Kidney epithelial cell (primary cell): ENCODE data around the gene CENPP. TPM values are rescaled to one million over a fixed set of nuclear protein-coding genes. Genes with fewer than 3 reads are reported as not detected.

Experiments
- DNase-seq: peaks from one replicate; pipeline ENCODE4 v3.0.0-alpha.2; 2010; ENCODE audit warnings: low read depth
- H3K27me3 ChIP-seq: 2 replicates; pipeline ENCODE4 v1.6.0; 2011; ENCODE audit warnings: low read length; ENCODE audit not compliant: control insufficient read depth, insufficient read depth
- H3K36me3 ChIP-seq: 2 replicates; pipeline ENCODE4 v1.5.1; 2011; ENCODE audit warnings: low read length; ENCODE audit not compliant: control insufficient read depth, insufficient read depth
- H3K4me3 ChIP-seq: 2 replicates; pipeline ENCODE4 v1.5.1; 2011; ENCODE audit warnings: low read depth, mild to moderate bottlenecking, control low read depth, low read length
- CTCF ChIP-seq: IDR thresholded peaks from 2 replicates; pipeline ENCODE4 v1.5.1; 2011; ENCODE audit warnings: mild to moderate bottlenecking, moderate library complexity, low read length, control low read depth, inconsistent platforms; ENCODE audit not compliant: insufficient read depth, poor library complexity, severe bottlenecking
- total RNA-seq: library from RNA; depleted of rRNA; stranded (reverse); fragments of >200 nt; gene quantifications from 2 replicates; pipeline ENCODE4 v1.2.3, GENCODE V29; 2015

The CENPP gene
- 1.3 and 1.4 TPM in 2 replicates for total RNA-seq

DNA sequence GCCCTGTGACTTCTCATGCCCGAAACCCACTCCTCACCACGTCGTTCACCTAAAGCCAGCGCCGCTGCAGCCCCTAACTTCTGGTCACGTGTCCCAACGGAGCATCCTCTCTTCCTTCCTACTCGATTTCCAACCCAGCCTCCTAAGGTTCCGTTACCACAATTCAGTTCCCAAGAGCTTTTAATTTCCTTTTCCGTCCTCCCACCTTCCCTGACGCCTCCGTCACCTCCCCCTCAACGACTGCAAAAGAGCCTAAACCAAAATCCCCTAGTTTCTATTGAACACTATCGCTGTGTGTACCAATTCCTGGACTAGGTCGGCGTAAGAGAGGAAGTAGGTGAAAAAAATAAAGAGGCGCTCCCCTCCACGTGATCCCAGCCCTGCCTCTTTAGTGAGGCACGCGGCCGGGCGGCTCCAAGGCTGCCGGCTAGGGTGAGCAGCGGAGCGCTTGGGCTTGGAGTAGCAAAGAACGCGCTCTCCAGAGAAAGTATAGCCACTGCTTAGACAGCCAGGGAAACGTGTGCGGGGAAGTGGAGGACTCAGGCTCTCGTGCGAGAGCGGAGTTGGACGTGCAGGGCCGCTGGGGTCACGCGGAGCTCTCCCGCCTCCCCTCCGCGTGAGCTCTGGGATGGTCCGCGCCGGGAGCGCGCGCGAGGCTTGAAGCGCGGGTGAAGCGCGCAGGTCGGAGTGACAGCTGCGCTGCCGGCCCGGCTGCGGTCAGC, at the start of gene CENPP, which contains the start of gene NOL8:
TSS of gene CENPP (plus strand) at position 685 of the 722 bp plus-strand sequence.
TSS of gene NOL8 (minus strand) at position 82 of the 722 bp plus-strand sequence. CDS start 1,189 bp downstream, outside the sequence.
- Histone ChIP-seq H3K27me3 (no peaks in the 10 kb centered on the region), H3K36me3 (no peaks in the 10 kb centered on the region), H3K4me3 (peak within 1 kb of the TSS; percentile 54)
- DNase-seq: peak; percentile 43
- TF ChIP-seq CTCF: no peak

DNA sequence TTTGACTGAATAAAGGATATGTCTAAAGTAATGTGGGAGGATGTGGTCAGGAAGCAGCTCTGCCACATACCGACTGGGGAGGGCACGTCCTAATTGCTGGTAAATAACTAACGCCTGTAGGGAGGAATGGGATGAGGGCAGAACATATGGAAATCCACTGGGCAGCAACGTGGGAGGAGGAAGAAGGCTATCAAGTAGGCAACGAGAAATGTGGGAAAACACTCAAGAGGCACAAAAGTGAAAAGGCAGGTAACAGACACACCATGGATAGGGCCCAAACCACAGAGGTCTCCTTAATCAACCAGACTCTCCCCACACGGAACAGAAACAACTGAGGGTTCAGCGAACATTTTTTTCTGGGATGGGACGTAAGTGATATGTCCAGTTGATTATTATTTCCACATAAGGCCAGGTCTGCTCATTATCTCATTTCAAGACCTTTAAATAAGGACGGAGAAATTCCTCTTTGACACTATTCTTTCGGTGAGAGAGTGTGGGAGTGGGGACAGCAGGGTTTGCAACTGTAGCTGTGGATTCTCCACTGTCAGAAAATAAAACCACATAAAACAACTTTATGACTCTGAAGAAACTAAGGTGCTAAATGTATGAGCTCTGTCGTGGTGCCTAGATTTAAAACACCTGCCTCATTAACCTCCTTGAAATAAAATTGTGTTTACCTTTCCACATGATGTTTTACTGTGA, 49.3 kb upstream of the CENPP start:
- peaks cover 2% of the 10 kb centered on the region for H3K36me3 ChIP-seq
- DNase-seq: no peak
- H3K4me3 ChIP-seq: no peak overlapping the region
- TF ChIP-seq CTCF: no peak
- H3K27me3 ChIP-seq: no peaks in the 10 kb centered on the region

GRCh38 chr9:92278110-92278509, 47.6 kb upstream of the CENPP start:
- Histone ChIP-seq H3K4me3 (no peak overlapping the region), H3K27me3 (no peaks in the 10 kb centered on the region), H3K36me3 (peaks cover 2% of the 10 kb centered on the region)
- no peak for DNase-seq
- TF ChIP-seq CTCF: no peak

- no peak for DNase-seq
- no peak for TF ChIP-seq CTCF
- H3K4me3 ChIP-seq: no peak overlapping the region
- H3K27me3 ChIP-seq: no peaks in the 10 kb centered on the region
- H3K36me3 ChIP-seq: peaks cover 2% of the 10 kb centered on the region
Observed at GRCh38 chr9:92279302-92279701, 46.5 kb upstream of the CENPP start.

DNA sequence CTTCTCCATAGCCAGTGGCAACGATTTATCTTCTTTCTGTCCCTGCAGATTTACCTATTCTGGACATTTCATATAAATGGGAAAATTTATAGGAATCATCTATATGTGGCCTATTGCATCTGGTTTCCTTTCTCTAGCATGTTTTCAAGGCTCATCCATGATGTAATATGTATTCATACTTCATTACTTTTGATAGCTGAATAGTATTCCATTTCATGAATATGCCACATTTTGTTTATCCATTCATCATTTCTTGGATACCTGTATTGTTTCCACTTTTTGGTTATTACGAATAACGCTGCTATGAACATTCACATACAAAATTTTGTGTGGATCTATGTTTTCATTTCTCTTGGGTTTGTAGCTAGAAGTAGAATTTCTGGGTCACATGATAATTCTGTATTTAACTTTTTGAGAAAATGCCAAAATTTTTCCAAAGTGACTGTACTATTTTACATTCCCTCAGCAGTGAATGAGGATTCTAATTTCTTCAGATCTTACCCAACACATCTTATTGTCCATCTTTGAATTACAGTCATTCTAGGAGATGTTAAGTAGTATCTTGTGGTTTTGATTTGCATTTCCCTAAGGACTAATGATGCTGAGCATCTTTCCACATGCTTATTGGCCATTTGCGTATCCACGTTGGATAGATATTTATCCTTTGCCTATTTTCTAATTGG, 35.9 kb upstream of the CENPP start:
- no peak overlapping the region for H3K4me3 ChIP-seq
- no peak for DNase-seq
- H3K36me3 ChIP-seq: peaks cover 1% of the 10 kb centered on the region
- no peak for TF ChIP-seq CTCF
- H3K27me3 ChIP-seq: no peaks in the 10 kb centered on the region
